Measurements from ENCODE around the gene PRKCQ.

The PRKCQ gene

GRCh38 chr10:6567884-6568283, 12.2 kb downstream of the PRKCQ start:
- no peak for DNase-seq (ENCODE audit: low read depth in 2 of 2)

- DNase-seq (ENCODE audit: low read depth in 2 of 2) = no peak
Measured at GRCh38 chr10:6567203-6567703, 12.8 kb downstream of the PRKCQ start.

- no peak for DNase-seq (ENCODE audit: low read depth in 2 of 2)
Measured at GRCh38 chr10:6565588-6565987, 14.5 kb downstream of the PRKCQ start.

GRCh38 chr10:6564367-6564766, 15.7 kb downstream of the PRKCQ start:
- no peak for DNase-seq (ENCODE audit: low read depth in 2 of 2)

- no peak for DNase-seq (ENCODE audit: low read depth in 2 of 2)
Measured at GRCh38 chr10:6563731-6564130, 16.3 kb downstream of the PRKCQ start.

GRCh38 chr10:6563075-6563474, 17.0 kb downstream of the PRKCQ start:
- no peak for DNase-seq (ENCODE audit: low read depth in 2 of 2)

GRCh38 chr10:6562221-6562620, 17.9 kb downstream of the PRKCQ start:
- no peak for DNase-seq (ENCODE audit: low read depth in 2 of 2)

- no peak for DNase-seq (ENCODE audit: low read depth in 2 of 2)
Measured at GRCh38 chr10:6561552-6561951, 18.5 kb downstream of the PRKCQ start.

GRCh38 chr10:6558759-6559461, 21.2 kb downstream of the PRKCQ start:
- DNase-seq (ENCODE audit: low read depth in 2 of 2) = no peak

GRCh38 chr10:6558272-6558671, 21.8 kb downstream of the PRKCQ start:
- DNase-seq (ENCODE audit: low read depth in 2 of 2) = no peak

- no peak for DNase-seq (ENCODE audit: low read depth in 2 of 2)
Measured at GRCh38 chr10:6553937-6554336, 26.1 kb downstream of the PRKCQ start.

- peak in 1 of 2 donors; percentile 39 for DNase-seq (ENCODE audit: low read depth in 2 of 2)
Measured at GRCh38 chr10:6543431-6544005, 36.6 kb downstream of the PRKCQ start.

GRCh38 chr10:6542999-6543430, 37.1 kb downstream of the PRKCQ start:
- DNase-seq (ENCODE audit: low read depth in 2 of 2) = no peak

GRCh38 chr10:6539833-6540232, 40.2 kb downstream of the PRKCQ start:
- no peak for DNase-seq (ENCODE audit: low read depth in 2 of 2)

- no peak for DNase-seq (ENCODE audit: low read depth in 2 of 2)
Measured at GRCh38 chr10:6537770-6538169, 42.3 kb downstream of the PRKCQ start.

- DNase-seq (ENCODE audit: low read depth in 2 of 2) = no peak
Measured at GRCh38 chr10:6536102-6536501, 44.0 kb downstream of the PRKCQ start.

GRCh38 chr10:6535156-6535764, 44.8 kb downstream of the PRKCQ start:
- no peak for DNase-seq (ENCODE audit: low read depth in 2 of 2)

- no peak for DNase-seq (ENCODE audit: low read depth in 2 of 2)
Measured at GRCh38 chr10:6532321-6532720, 47.8 kb downstream of the PRKCQ start.

GRCh38 chr10:6530966-6531365, 49.1 kb downstream of the PRKCQ start:
- DNase-seq (ENCODE audit: low read depth in 2 of 2) = no peak

GRCh38 chr10:6530211-6530840, 49.8 kb downstream of the PRKCQ start:
- peak; percentile 38 to 65 for DNase-seq (ENCODE audit: low read depth in 2 of 2)

- DNase-seq (ENCODE audit: low read depth in 2 of 2) = no peak
Measured at GRCh38 chr10:6528198-6528950, 51.7 kb downstream of the PRKCQ start.
